K562 (cell line): ENCODE data around the gene GPATCH3. TPM values are rescaled to one million over a fixed set of nuclear protein-coding genes. Genes with fewer than 3 reads are reported as not detected.

ENCODE experiments used
- BRD9 ChIP-seq: fragments of 450-650 bp; IDR thresholded peaks from 2 replicates; pipeline ENCODE4 v1.6.1; 2018; ENCODE audit warnings: low read depth; ENCODE audit not compliant: partially characterized antibody
- CC2D1A ChIP-seq: fragments of 450-650 bp; IDR thresholded peaks from 2 replicates; pipeline ENCODE4 v1.6.1; 2017; ENCODE audit warnings: mild to moderate bottlenecking
- CEBPG ChIP-seq, 3 experiments: fragments of 200-800 bp in 1 of 3; sonication (Bioruptor generic) in 1 of 3; sonication (generic) in 1 of 3; formaldehyde crosslinking in 1 of 3; IDR thresholded peaks in 2 of 3; conservative IDR thresholded peaks in 1 of 3; 2 replicates each; pipeline versions ENCODE4 v1.6.1 to v1.8.0; 2016 to 2022; ENCODE audit warnings: missing compliant biosample characterization in 2 of 3, missing genetic modification characterization in 2 of 3, mild to moderate bottlenecking in 1 of 3, missing genetic modification reagents in 1 of 3
- CTBP1 ChIP-seq: fragments of 450-650 bp; IDR thresholded peaks from 2 replicates; pipeline ENCODE4 v1.6.1; 2016; ENCODE audit warnings: borderline replicate concordance
- ETV1 ChIP-seq: fragments of 450-650 bp; conservative IDR thresholded peaks from 2 replicates; pipeline ENCODE4 v1.6.1; 2016; ENCODE audit warnings: missing genetic modification characterization, control low read depth, low read depth, missing compliant biosample characterization
- FOXA1 ChIP-seq: fragments of 450-650 bp; IDR thresholded peaks from 2 replicates; pipeline ENCODE4 v1.6.1; 2016; ENCODE audit warnings: mild to moderate bottlenecking, borderline replicate concordance
- FOXM1 ChIP-seq, 2 experiments: fragments of 450-650 bp in 1 of 2; sonication (generic) in 1 of 2; formaldehyde crosslinking in 1 of 2; IDR thresholded peaks; 2 replicates each; pipeline versions ENCODE4 v1.6.1 to v1.9.0; 2017 to 2022; ENCODE audit warnings: low read depth in 2 of 2, mild to moderate bottlenecking in 2 of 2, missing genetic modification reagents in 1 of 2, moderate library complexity in 1 of 2
- LARP7 ChIP-seq: fragments of 450-650 bp; IDR thresholded peaks from 2 replicates; pipeline ENCODE4 v1.6.1; 2016
- MXD1 ChIP-seq: fragments of 250-450 bp; sonication (Bioruptor Pico); IDR thresholded peaks from 2 replicates; pipeline ENCODE4 v1.8.0; 2021; ENCODE audit warnings: borderline replicate concordance, mild to moderate bottlenecking, moderate library complexity; ENCODE audit not compliant: poor library complexity, severe bottlenecking
- NBN ChIP-seq: fragments of 450-650 bp; IDR thresholded peaks from 2 replicates; pipeline ENCODE4 v1.6.1; 2016; ENCODE audit warnings: low read depth, mild to moderate bottlenecking
- NCOA4 ChIP-seq: fragments of 450-650 bp; IDR thresholded peaks from 2 replicates; pipeline ENCODE4 v1.6.1; 2018; ENCODE audit warnings: mild to moderate bottlenecking; ENCODE audit not compliant: partially characterized antibody
- OTX1 ChIP-seq: fragments of 450-650 bp; formaldehyde crosslinking; IDR thresholded peaks from 2 replicates; pipeline ENCODE4 v1.4.0; 2022; ENCODE audit warnings: mild to moderate bottlenecking
- PYGO2 ChIP-seq: fragments of 450-650 bp; IDR thresholded peaks from 2 replicates; pipeline ENCODE4 v1.6.1; 2016; ENCODE audit warnings: mild to moderate bottlenecking, missing genetic modification characterization, moderate library complexity, missing compliant biosample characterization
- RCOR1 ChIP-seq, 2 experiments: IDR thresholded peaks; 2 replicates each; pipeline ENCODE4 v1.6.1; 2012; ENCODE audit warnings: low read depth in 2 of 2, low read length in 2 of 2, borderline replicate concordance in 1 of 2, improper control_type of control experiment in 1 of 2
- SIN3A ChIP-seq, 2 experiments: fragments of 150-350 bp in 1 of 2; IDR thresholded peaks; 2 replicates each; pipeline ENCODE4 v1.6.1; 2011 to 2016; ENCODE audit warnings: borderline replicate concordance in 2 of 2, low read depth in 2 of 2, low read length in 2 of 2, mild to moderate bottlenecking in 2 of 2, moderate library complexity in 2 of 2; ENCODE audit not compliant: control insufficient read depth in 1 of 2
- SMARCB1 ChIP-seq: IDR thresholded peaks from 2 replicates; pipeline ENCODE4 v1.6.1; 2011; ENCODE audit warnings: improper control_type of control experiment, low read depth; ENCODE audit not compliant: insufficient read length
- SMARCC2 ChIP-seq: fragments of 450-650 bp; IDR thresholded peaks from 2 replicates; pipeline ENCODE4 v1.6.1; 2017; ENCODE audit warnings: antibody characterized with exemption, moderate library complexity, mild to moderate bottlenecking, low read depth
- SRSF1 ChIP-seq: fragments of 200-400 bp; formaldehyde crosslinking; IDR thresholded peaks from 2 replicates; pipeline ENCODE4 v1.6.1; 2017; ENCODE audit warnings: mild to moderate bottlenecking, low read depth, low read length, moderate library complexity
- TAF1 ChIP-seq: IDR thresholded peaks from 2 replicates; pipeline ENCODE4 v1.6.1; 2011; ENCODE audit warnings: mild to moderate bottlenecking, low read length, moderate library complexity; ENCODE audit not compliant: insufficient read depth, control insufficient read depth, severe bottlenecking; ENCODE audit errors: extremely low read depth
- TEAD4 ChIP-seq, 2 experiments: sonication (generic) in 1 of 2; formaldehyde crosslinking in 1 of 2; IDR thresholded peaks; 2 replicates each; pipeline versions ENCODE4 v1.6.1 to v1.8.0; 2012 to 2022; ENCODE audit warnings: borderline replicate concordance in 1 of 2, inconsistent platforms in 1 of 2, low read length in 1 of 2, mild to moderate bottlenecking in 1 of 2, missing genetic modification reagents in 1 of 2
- ZFX ChIP-seq: sonication (generic); formaldehyde crosslinking; IDR thresholded peaks from 2 replicates; pipeline ENCODE4 v1.8.0; 2022; ENCODE audit warnings: mild to moderate bottlenecking, missing genetic modification reagents, moderate library complexity
- ZNF57 ChIP-seq: fragments of 450-650 bp; formaldehyde crosslinking; IDR thresholded peaks from 2 replicates; pipeline ENCODE4 v1.4.0; 2020; ENCODE audit warnings: mild to moderate bottlenecking, moderate library complexity
- ZNF589 ChIP-seq: fragments of 200-800 bp; sonication (Bioruptor generic); IDR thresholded peaks from 2 replicates; pipeline ENCODE4 v1.6.1; 2016; ENCODE audit warnings: low read depth, missing genetic modification characterization, missing compliant biosample characterization
- polyA plus RNA-seq, 8 experiments: library from polyadenylated mRNA; depleted of rRNA in 4 of 8; stranded (reverse) in 5 of 8; unstranded in 3 of 8; fragments of >200 nt; fragmentation: Nextera tagmentation in 2 of 8; fragmentation: Illumina TruSeq in 1 of 8; extraction: Ambion mirVana in 2 of 8; extraction: Trizol in 1 of 8; gene quantifications; 2 replicates each; pipeline versions ENCODE4 v1.2.1 to v1.2.3, GENCODE V29; 2011 to 2014; ENCODE audit warnings: inconsistent platforms in 1 of 8, missing spikeins in 1 of 8
- total RNA-seq, 7 experiments: library from RNA; depleted of rRNA in 6 of 7; stranded (reverse); fragments of >200 nt in 6 of 7; fragmentation: Illumina TruSeq in 2 of 7; extraction: Trizol in 2 of 7; gene quantifications; 2 replicates each; pipeline versions ENCODE4 v1.2.1 to v1.2.3, GENCODE V29; 2011 to 2021; ENCODE audit warnings: low replicate concordance in 1 of 7
- TF ChIP-seq, protein P1 (sequence below): fragments of 450-650 bp; IDR thresholded peaks from 2 replicates; pipeline ENCODE4 v1.7.0; 2016; ENCODE audit warnings: borderline replicate concordance

GPATCH3 gene
- total and polyA plus RNA-seq, 9 of the 15 experiments (the other 6 are each of a cell fraction or from before 2014, with no cell fraction given), result 1.6 to 23.0 (median 13.3) TPM

GRCh38 chr1:26889551-26890466 lies 10.5 kb downstream of the GPATCH3 start, which contains the start of gene GPN2 (continued):
- TF ChIP-seq ZFX (peak; percentile 94), CEBPG (CRISPR knock-in tag; IDR thresholded peaks at IDR 0.05) (no peak), CEBPG (tag; conservative IDR thresholded peaks at IDR 0.05 in 1 of 2, IDR thresholded peaks at IDR 0.05 in 1 of 2) (no peak), RCOR1 (IDR thresholded peaks at IDR 0.05; ENCODE audit: borderline replicate concordance in 1 of 2, low read depth in 2 of 2, low read length in 2 of 2) (peak in 1 of 2 experiments; percentile 64; a peak in 2 of 4 replicates), SRSF1 (no peak), PYGO2 (tag) (no peak), FOXM1 (IDR thresholded peaks at IDR 0.05; ENCODE audit: low read depth) (no peak), FOXM1 (CRISPR knock-in tag; IDR thresholded peaks at IDR 0.05; ENCODE audit: low read depth) (0 out of 2 replicates have a peak, but pooled peaks have one; percentile 19), NCOA4 (no peak), CTBP1 (peak; percentile 48), CC2D1A (no peak), NBN (peak; percentile 48; the same call in 1 of the 2 replicates), ETV1 (tag) (peak; percentile 75), FOXA1 (no peak), SMARCB1 (no peak), SMARCC2 (peak; percentile 39; the same call in 1 of the 2 replicates), BRD9 (no peak), TEAD4 (IDR thresholded peaks at IDR 0.05; ENCODE audit: low read length) (peak; percentile 46; the same call in 1 of the 2 replicates), TEAD4 (CRISPR knock-in tag; IDR thresholded peaks at IDR 0.05; ENCODE audit: borderline replicate concordance) (no peak), ZNF57 (CRISPR knock-in tag) (no peak), MXD1 (CRISPR knock-in tag) (no peak), SIN3A (IDR thresholded peaks at IDR 0.05; ENCODE audit: borderline replicate concordance in 2 of 2, control insufficient read depth in 1 of 2, low read depth in 2 of 2, low read length in 2 of 2) (peak; percentile 95 to 98), LARP7 (no peak), ZNF589 (CRISPR knock-in tag) (no peak; the same call in 1 of the 2 replicates), OTX1 (no peak), TAF1 (peak; percentile 71)
- TF ChIP-seq, protein P1, sequence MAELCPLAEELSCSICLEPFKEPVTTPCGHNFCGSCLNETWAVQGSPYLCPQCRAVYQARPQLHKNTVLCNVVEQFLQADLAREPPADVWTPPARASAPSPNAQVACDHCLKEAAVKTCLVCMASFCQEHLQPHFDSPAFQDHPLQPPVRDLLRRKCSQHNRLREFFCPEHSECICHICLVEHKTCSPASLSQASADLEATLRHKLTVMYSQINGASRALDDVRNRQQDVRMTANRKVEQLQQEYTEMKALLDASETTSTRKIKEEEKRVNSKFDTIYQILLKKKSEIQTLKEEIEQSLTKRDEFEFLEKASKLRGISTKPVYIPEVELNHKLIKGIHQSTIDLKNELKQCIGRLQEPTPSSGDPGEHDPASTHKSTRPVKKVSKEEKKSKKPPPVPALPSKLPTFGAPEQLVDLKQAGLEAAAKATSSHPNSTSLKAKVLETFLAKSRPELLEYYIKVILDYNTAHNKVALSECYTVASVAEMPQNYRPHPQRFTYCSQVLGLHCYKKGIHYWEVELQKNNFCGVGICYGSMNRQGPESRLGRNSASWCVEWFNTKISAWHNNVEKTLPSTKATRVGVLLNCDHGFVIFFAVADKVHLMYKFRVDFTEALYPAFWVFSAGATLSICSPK, result no peak
